Mesendoderm (in vitro differentiated cells): ENCODE measurements around the gene KCNH2.

Source experiments
- DNase-seq: peaks from one replicate; pipeline ENCODE4 v3.0.0; 2013
- H2AK5ac ChIP-seq: 2 replicates; pipeline ENCODE4 v1.6.1; 2013; ENCODE audit warnings: low read length, inconsistent platforms
- H2BK120ac ChIP-seq: 2 replicates; pipeline ENCODE4 v1.6.1; 2013; ENCODE audit warnings: low read depth, mild to moderate bottlenecking, low read length, moderate library complexity, mixed read lengths
- H2BK15ac ChIP-seq: replicated peaks from 2 replicates; pipeline ENCODE4 v1.6.1; 2013; ENCODE audit warnings: low read depth, mild to moderate bottlenecking, moderate library complexity
- H2BK5ac ChIP-seq: 2 replicates; pipeline ENCODE4 v1.6.1; 2013; ENCODE audit warnings: low read length, inconsistent platforms
- H3K18ac ChIP-seq: 2 replicates; pipeline ENCODE4 v1.6.1; 2013; ENCODE audit warnings: mild to moderate bottlenecking, low read length, mixed read lengths
- H3K23ac ChIP-seq: one replicate; pipeline ENCODE4 v1.6.1; 2013; ENCODE audit warnings: low read length
- H3K27ac ChIP-seq: 2 replicates; pipeline ENCODE4 v1.5.1; 2013; ENCODE audit warnings: low read depth, mild to moderate bottlenecking, inconsistent platforms, low read length, moderate library complexity
- H3K27me3 ChIP-seq: 2 replicates; pipeline ENCODE4 v1.6.1; 2013; ENCODE audit warnings: low read length, control low read depth, mild to moderate bottlenecking, inconsistent platforms; ENCODE audit not compliant: insufficient read depth, poor library complexity
- H3K36me3 ChIP-seq: 2 replicates; pipeline ENCODE4 v1.6.1; 2013; ENCODE audit warnings: low read length, inconsistent platforms; ENCODE audit not compliant: control insufficient read depth, insufficient read depth
- H3K4ac ChIP-seq: one replicate; pipeline ENCODE4 v1.6.1; 2013; ENCODE audit warnings: low read depth, mild to moderate bottlenecking, low read length, moderate library complexity
- H3K4me1 ChIP-seq: 2 replicates; pipeline ENCODE4 v1.6.1; 2013; ENCODE audit warnings: low read depth, low read length, inconsistent platforms; ENCODE audit not compliant: control insufficient read depth
- H3K4me2 ChIP-seq: 2 replicates; pipeline ENCODE4 v1.6.1; 2013; ENCODE audit warnings: low read length
- H3K4me3 ChIP-seq: 2 replicates; pipeline ENCODE4 v1.5.1; 2013; ENCODE audit warnings: mild to moderate bottlenecking, low read length
- H3K56ac ChIP-seq: one replicate; pipeline ENCODE4 v1.6.1; 2013; ENCODE audit warnings: low read length
- H3K79me1 ChIP-seq: 2 replicates; pipeline ENCODE4 v1.6.1; 2013; ENCODE audit warnings: low read length, inconsistent platforms
- H3K79me2 ChIP-seq: 2 replicates; pipeline ENCODE4 v1.6.1; 2013; ENCODE audit warnings: mild to moderate bottlenecking, low read length; ENCODE audit not compliant: control insufficient read depth, insufficient read depth
- H3K9ac ChIP-seq: 2 replicates; pipeline ENCODE4 v1.6.1; 2013; ENCODE audit warnings: low read length, inconsistent platforms
- H4K5ac ChIP-seq: one replicate; pipeline ENCODE4 v1.6.1; 2013; ENCODE audit warnings: low read length
- H4K8ac ChIP-seq: one replicate; pipeline ENCODE4 v1.6.1; 2013; ENCODE audit warnings: low read depth, mild to moderate bottlenecking, control low read depth, low read length, moderate library complexity
- WGBS: extraction: QIAGEN DNeasy Blood & Tissue Kit; methylation state at CpG from one replicate; pipeline ENCODE4 v1.1.7; 2013; ENCODE audit warnings: low lambda C conversion rate, missing lambda C conversion rate; ENCODE audit not compliant: insufficient coverage; ENCODE audit errors: extremely low coverage; 5-methylcytosine and 5-hydroxymethylcytosine counted together

Gene KCNH2

DNA sequence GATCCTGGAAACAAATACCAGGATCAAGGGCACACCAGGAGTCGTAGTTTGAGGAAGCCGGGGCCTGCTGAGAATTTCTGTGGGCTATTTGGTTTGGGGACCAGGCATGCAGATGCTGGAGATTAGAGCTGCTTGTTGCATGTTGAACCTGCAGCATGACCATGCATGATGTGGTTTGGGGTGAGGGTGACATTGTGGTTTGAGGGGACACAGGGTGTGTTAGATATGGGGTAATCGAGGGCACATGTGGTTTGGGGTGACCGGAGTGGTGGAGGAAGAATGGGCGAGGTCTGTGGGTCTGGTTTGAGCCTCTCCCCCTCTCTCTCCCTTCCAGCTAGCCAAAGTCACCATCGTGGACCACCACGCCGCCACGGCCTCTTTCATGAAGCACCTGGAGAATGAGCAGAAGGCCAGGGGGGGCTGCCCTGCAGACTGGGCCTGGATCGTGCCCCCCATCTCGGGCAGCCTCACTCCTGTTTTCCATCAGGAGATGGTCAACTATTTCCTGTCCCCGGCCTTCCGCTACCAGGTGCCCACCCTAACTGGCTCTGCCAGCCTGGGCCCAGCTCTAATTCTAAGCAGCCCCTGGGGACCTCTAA is 22.9 kb upstream of the KCNH2 start:
- DNase-seq, result no peak
- Histone ChIP-seq H3K27me3 (no peaks in the 10 kb centered on the region), H3K36me3 (no peaks in the 10 kb centered on the region), H2AK5ac (no peak overlapping the region), H2BK120ac (no peak overlapping the region), H3K4me3 (no peak overlapping the region), H3K9ac (no peak overlapping the region), H3K23ac (no peak overlapping the region), H3K79me1 (no peaks in the 10 kb centered on the region), H2BK5ac (no peak overlapping the region), H3K4me2 (no peak overlapping the region), H4K5ac (no peak overlapping the region), H3K4me1 (no peaks in the 10 kb centered on the region), H3K4ac (no peak overlapping the region), H3K56ac (no peak overlapping the region), H2BK15ac (no peak overlapping the region), H3K79me2 (no peaks in the 10 kb centered on the region), H3K18ac (no peak overlapping the region), H4K8ac (no peak overlapping the region), H3K27ac (no peak overlapping the region)
- WGBS, result no CpG with 5 or more reads among the region's 13 CpGs

DNA sequence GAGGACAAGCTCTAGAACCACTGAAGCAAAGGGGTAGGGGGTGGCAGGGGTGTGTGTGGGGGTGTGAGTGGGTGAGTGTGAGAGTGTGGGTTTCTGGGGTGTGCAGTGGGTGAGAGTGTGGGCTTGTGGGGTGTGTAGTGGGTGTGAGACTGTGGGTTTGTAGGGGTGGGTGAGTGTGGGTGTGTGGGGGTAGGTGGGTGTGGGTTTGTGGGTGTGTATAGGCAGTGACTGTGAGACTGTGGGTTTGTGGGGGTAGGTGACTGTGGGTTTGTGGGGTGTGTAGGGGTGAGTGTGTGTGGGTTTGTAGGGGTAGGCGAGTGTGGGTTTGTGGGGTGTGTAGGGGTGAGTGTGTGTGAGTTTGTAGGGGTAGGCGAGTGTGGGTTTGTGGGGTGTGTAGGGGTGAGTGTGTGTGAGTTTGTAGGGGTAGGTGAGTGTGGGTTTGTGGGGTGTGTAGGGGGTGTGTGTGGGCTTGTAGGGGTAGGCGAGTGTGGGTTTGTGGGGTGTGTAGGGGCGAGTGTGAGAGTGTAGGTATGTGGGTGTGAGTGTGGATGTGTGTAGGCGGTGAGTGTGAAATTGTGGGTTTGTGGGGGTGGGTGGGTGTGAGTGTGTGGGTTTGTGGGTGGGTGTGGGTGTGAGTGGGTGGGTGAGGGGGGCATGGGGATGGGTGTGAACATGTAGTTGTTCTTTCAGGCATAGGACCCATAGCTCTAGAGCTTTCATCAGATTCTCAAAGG is 21.5 kb upstream of the KCNH2 start:
- Histone ChIP-seq H3K4ac (no peak overlapping the region), H3K4me2 (no peak overlapping the region), H4K8ac (no peak overlapping the region), H3K79me2 (no peaks in the 10 kb centered on the region), H3K4me1 (no peaks in the 10 kb centered on the region), H3K27me3 (no peaks in the 10 kb centered on the region), H3K23ac (no peak overlapping the region), H3K4me3 (no peak overlapping the region), H2AK5ac (no peak overlapping the region), H3K56ac (no peak overlapping the region), H2BK120ac (no peak overlapping the region), H2BK5ac (no peak overlapping the region), H4K5ac (no peak overlapping the region), H3K36me3 (no peaks in the 10 kb centered on the region), H2BK15ac (no peak overlapping the region), H3K9ac (no peak overlapping the region), H3K27ac (no peak overlapping the region), H3K79me1 (no peaks in the 10 kb centered on the region), H3K18ac (no peak overlapping the region)
- no peak for DNase-seq
- WGBS, result 100% methylated on average over 4 of the region's 5 CpGs

DNA sequence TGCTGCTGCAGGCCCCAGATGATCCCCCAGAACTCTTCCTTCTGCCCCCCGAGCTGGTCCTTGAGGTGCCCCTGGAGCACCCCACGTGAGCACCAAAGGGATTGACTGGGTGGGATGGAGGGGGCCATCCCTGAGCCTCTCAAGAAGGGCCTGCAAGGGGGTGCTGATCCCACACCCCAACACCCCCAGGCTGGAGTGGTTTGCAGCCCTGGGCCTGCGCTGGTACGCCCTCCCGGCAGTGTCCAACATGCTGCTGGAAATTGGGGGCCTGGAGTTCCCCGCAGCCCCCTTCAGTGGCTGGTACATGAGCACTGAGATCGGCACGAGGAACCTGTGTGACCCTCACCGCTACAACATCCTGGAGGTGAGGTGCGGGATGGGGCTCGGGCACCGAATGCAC is 20.9 kb upstream of the KCNH2 start:
- DNase-seq, result no peak

DNA sequence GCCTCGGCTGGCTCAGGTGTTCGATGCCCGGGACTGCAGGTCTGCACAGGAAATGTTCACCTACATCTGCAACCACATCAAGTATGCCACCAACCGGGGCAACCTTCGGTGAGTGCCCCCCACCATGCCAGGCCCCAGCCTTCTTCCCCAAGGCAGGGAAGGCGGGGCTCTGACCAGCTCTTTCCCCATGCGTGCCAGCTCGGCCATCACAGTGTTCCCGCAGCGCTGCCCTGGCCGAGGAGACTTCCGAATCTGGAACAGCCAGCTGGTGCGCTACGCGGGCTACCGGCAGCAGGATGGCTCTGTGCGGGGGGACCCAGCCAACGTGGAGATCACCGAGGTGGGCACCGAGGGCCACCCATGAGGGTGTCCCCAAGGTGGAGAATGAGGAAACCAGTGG is 20.2 kb upstream of the KCNH2 start:
- Histone ChIP-seq H2BK5ac (no peak overlapping the region), H4K8ac (no peak overlapping the region), H3K56ac (no peak overlapping the region), H4K5ac (no peak overlapping the region), H3K9ac (no peak overlapping the region), H3K23ac (no peak overlapping the region), H2BK15ac (no peak overlapping the region), H3K79me2 (no peaks in the 10 kb centered on the region), H3K4me3 (no peak overlapping the region), H3K36me3 (no peaks in the 10 kb centered on the region), H2BK120ac (no peak overlapping the region), H3K27me3 (no peaks in the 10 kb centered on the region), H2AK5ac (no peak overlapping the region), H3K4ac (no peak overlapping the region), H3K79me1 (no peaks in the 10 kb centered on the region), H3K18ac (no peak overlapping the region), H3K4me2 (no peak overlapping the region), H3K27ac (no peak overlapping the region), H3K4me1 (no peaks in the 10 kb centered on the region)
- WGBS, result no CpG with 5 or more reads among the region's 20 CpGs
- DNase-seq, result no peak

More for the DNA sequence above, 20.9 kb upstream of the KCNH2 start:
- Histone ChIP-seq H3K79me1 (no peaks in the 10 kb centered on the region), H2BK120ac (no peak overlapping the region), H3K4me2 (no peak overlapping the region), H3K27me3 (no peaks in the 10 kb centered on the region), H3K4ac (no peak overlapping the region), H3K27ac (no peak overlapping the region), H3K23ac (no peak overlapping the region), H3K4me3 (no peak overlapping the region), H3K18ac (no peak overlapping the region), H3K79me2 (no peaks in the 10 kb centered on the region), H4K8ac (no peak overlapping the region), H3K56ac (no peak overlapping the region), H3K9ac (no peak overlapping the region), H2AK5ac (no peak overlapping the region), H2BK5ac (no peak overlapping the region), H2BK15ac (no peak overlapping the region), H3K36me3 (no peaks in the 10 kb centered on the region), H3K4me1 (no peaks in the 10 kb centered on the region), H4K5ac (no peak overlapping the region)
- WGBS, result no CpG with 5 or more reads among the region's 12 CpGs

DNA sequence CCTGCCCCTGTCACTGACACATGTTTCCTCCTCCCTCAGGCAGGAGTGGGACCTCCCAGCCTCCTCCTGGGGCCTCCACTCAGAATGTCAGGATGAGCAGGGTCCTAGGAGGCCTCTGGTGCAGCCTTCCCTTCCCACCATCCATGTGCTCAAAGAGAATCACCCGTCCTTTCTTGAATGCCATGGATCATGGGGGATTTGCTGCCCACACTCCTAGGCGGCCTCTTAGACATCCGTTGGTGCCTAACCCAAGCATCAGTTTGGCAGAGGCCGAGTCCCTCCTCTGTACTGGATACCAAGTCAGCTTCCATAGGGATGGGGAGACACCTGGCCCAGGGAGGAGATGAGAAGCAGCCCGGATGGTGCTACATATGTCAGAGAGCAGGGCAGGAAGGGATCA is 19.7 kb upstream of the KCNH2 start:
- Histone ChIP-seq H3K4me1 (no peaks in the 10 kb centered on the region), H3K36me3 (no peaks in the 10 kb centered on the region), H3K4me3 (no peak overlapping the region), H3K79me2 (no peaks in the 10 kb centered on the region), H2BK5ac (no peak overlapping the region), H4K5ac (no peak overlapping the region), H2BK15ac (no peak overlapping the region), H2BK120ac (no peak overlapping the region), H2AK5ac (no peak overlapping the region), H3K27me3 (no peaks in the 10 kb centered on the region), H3K56ac (no peak overlapping the region), H3K79me1 (no peaks in the 10 kb centered on the region), H3K18ac (no peak overlapping the region), H3K4ac (no peak overlapping the region), H4K8ac (no peak overlapping the region), H3K9ac (no peak overlapping the region), H3K23ac (no peak overlapping the region), H3K4me2 (no peak overlapping the region), H3K27ac (no peak overlapping the region)
- DNase-seq, result no peak
- WGBS, result no CpG with 5 or more reads among the region's 5 CpGs
